ENCODE measurements around the gene FBXO2.

GRCh38 chr1:11649624-11650330 lies 4.5 kb downstream of the FBXO2 start:
- TF ChIP-seq CTCF (IDR thresholded peaks at IDR 0.05) (no peak), POLR2A (IDR thresholded peaks at IDR 0.05) (no peak)
